HG02973 (cell line): Measurements from ENCODE around the gene CREM.
A peak's percentile ranks its signal among the peaks of the same experiment; 100 is the strongest.
"Not testable (repeated sequence)": the region's sequence is repeated elsewhere in the genome, so short reads cannot be mapped to it uniquely, and the experiment has no call there.

Experiments used
- ATAC-seq: cut with Tn5 transposase; IDR thresholded peaks from one replicate; pipeline ENCODE4 v1.9.1; 2021; ENCODE audit warnings: moderate library complexity; ENCODE audit not compliant: unreplicated experiment

The CREM gene

DNA sequence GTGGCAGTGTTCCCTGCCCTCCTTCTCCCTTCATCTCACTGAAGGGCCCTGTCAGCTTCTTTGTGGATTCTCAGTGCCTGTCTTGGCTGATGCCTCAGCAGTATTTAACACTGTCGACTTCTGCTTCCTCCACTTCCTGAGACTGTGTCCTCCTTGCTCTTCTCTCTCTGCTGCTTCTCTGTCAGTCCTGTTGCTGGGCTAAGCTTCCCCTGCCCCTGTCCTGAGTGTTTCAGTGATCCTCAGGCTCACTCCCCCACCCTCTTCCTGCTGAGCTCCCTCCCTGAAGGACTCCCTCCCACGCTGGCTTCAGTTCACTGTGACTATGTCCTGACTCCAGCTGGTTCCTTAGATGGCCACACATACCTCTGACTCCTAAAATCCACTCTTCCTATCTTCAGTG is 64.9 kb downstream of the CREM start:
- ATAC-seq = no peak

DNA sequence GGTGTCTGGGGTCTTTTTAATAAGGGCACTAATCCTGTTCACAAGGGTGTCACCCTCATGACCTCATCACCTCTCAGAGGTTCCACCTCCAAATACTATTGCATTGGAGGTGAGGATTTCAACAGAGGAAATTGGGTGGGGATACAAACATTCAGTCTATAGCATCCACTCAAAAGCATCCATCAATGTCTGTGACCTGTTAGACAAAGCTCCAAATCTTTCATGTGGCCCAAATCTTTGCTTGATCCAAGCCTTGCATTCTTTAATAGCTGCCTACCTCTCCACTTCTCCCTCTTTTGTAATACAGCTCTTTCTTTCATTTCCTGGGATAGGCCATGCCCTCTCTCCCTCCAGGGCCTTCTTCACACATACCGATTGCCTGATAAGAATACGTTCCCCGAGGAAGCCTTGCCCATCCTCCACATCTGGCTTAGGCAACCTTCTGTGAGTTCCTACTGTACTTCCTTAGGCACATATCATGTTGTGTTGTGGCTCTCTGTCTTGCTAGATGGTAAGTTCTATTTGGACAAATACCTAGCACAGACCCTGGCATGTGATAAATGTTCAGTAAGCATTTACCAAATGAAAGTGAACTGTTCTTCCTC is 66.1 kb downstream of the CREM start:
- no peak for ATAC-seq

DNA sequence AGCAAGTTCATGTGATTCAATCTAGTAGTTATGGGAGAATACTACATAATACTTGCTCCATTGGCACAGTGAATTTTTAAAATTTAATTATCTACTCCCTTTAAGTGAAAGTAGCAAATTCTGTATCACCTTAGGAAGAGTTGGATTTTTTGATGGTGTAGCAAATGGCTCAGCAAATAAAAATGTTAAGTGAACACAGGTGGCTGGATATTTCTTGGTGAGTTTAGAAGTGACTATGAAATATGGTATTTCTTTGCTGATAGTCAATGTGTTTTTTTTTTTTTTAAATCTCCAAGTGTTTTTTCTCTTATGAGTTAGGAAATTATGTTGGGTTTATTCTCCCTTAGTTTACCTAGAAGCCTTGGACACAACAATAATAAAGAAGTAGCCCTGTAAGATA is 67.8 kb downstream of the CREM start:
- ATAC-seq = no peak

DNA sequence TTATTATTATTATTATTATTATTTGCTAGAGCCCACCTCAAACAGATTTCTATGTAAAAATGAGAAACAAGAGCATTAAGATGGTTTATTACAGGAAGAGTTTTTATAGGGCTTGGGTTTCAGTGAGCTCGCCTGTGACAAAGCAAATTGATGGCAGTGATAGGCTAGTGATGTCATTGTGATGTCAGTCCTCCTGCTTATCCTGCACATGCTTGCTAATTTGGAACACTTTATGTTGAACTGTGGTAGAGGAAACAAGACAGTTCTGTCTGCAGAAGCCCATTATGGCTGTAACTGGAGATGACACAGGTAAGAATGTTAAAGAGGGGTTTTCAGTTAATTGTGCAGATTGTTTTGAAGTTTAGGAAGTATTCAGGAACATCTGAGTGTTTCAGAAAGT is 68.3 kb downstream of the CREM start:
- ATAC-seq = no peak

DNA sequence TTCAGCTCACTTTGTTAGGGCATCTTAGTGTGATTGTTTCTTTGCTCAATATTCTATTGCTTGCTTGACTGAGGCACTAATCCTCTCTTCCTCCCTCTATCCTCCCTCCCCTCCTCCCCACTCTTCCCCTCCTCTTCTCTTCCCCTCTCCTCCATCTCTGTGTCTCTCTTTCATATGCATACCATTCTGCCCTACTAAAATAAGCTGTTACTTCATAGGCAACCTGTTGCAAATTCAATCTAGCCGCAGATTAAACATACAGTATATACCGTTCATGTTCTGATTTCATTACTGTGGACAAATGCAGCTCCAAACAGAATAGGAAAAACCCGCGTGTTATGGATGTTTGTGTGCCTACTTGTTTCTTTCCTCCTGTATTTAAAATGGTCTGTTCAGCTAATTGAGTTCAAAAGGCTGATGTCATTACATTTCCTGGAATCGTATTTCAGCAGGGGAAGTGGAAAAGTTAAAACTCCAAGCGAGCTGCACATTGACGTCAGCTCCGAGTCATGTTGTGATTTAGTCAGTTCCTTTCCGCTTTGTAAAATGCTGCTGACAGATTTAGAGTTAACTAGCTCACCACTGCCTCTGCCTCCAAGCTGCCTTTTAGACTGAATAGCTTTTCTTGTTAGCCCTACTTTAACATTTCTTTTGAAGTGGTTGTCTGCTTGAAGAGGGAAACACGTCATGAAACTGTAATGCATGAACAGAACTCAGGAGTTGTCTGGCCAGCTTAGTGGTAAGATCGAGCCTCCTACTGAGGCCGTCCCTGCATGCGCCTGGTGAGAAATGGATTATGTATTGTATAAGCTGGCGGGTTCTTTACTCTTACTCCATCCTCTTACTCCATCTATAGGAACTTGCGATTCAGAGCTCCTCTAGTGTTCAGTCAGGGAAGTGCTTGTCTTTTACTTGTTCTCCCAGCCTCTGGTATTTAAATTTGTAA is 69.0 kb downstream of the CREM start:
- ATAC-seq = peak; percentile 97

DNA sequence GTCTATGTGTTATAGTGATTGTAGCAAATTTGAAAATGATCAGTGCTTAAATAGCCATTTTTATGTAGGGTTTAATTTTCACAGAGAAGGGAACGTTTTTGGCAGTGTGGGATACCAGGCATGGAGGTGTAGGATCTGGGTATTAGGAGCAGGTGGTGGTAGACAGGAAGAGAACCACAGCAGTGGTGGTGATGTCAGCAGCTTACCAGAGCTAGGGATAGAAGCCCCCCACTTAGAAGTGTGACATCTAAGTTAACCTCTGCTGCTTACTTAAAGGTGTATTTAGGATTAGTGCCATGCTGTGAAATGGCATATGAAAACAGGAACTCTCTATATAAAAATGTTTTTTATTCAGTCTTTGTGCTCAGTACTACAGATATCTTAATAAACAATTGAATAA is 73.8 kb downstream of the CREM start:
- no peak for ATAC-seq

DNA sequence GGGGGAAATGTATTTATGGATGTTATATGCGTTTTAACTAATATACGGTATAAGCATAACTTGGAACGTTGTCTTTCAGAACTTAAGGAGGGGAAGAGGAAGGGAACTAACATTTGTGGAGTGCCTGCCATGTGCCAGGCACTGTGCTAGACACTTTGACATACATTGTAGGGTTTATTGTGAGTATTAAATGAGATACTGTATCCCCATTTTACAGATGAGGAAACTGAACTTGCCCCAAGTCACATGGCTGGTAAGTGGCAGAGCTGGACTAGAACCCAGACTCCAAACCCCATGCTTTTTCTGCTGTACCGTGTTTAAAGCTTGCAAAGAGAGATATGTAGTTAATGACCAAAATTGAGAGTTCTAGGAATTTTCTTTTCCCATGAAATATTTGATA is 74.6 kb downstream of the CREM start:
- no peak for ATAC-seq

DNA sequence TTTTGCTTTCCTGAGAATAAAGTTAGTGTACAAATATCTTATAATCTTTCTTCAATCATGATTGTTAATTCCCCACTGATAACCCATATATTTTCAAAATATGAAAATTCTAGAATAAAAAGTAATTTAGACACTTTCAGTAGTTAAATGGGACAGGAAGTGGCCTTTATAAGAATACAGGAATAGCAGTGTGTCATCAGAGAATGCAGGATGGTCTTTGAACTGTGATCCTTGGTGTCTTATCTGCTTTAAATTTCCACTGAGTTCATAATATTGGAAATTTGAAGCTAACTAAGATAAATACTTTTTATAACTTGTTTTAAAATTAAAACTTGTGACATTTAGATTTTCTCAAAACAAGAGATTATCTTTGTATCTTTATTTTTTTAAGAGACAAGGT is 75.4 kb downstream of the CREM start:
- no peak for ATAC-seq

DNA sequence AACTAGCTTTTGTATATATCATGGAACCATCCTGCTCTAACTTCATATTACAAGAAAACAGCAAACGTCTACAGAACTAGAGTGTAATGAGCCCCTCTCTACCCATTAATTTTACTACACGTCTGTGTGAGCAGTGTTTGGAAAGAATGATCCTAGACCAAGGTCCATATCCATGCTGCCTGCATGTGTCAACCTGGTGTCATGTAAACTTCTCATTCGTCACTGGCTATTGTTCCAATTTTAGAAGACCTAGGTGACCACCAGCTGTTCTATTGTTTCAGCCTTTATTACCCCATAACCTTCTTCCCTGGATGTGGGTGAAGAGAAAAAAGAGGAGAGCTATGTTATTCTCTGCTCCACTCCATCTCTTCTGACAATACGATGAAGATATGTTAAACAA is 77.1 kb downstream of the CREM start:
- ATAC-seq = no peak

DNA sequence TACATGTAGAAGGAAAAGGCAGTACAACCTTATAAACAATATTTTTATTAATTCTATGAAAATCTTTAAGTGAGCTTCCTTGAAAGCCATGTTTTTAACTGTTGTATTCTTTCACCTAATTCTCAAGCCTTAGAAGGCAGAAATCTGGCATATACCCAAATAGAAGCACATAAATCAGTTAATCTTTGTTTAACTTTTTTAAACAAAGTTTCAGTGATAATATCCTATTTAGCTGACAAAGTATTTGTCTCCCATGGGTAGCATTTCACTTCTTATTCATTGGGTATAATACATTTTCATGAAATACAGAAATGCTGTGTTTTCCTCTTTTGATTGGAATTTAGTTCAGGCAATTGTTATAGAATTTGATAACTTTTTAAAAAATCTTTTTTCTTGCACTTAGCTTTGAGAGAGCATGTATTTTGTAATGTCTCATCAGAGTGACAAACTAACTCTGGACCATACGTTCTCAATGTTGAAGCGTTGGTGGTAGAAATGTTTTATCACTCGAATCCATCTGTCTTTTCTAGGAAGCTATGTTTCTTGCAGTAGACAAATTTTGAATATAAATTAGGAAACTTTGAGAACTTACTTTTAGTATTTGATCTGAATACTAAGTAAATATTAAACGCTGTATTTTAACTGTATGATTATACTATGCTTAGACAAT is 78.1 kb downstream of the CREM start:
- no peak for ATAC-seq

DNA sequence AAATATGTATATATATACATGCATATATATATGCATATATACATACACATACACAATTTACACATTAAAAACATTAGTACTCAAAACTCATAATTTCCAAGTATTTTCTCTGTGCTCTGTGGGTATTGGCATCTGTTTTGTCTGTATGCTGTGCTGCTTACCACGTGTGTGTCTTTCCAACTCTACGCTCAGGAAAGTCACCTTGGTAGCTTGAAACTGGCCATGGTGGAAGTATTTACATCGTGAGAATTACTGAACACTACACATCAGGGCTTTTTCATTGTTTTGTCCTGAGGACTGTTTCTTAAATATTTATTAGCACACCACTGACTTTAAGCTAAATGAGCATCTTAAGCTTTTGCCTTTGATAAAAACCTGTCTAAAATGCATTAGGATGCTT is 79.6 kb downstream of the CREM start:
- no peak for ATAC-seq

DNA sequence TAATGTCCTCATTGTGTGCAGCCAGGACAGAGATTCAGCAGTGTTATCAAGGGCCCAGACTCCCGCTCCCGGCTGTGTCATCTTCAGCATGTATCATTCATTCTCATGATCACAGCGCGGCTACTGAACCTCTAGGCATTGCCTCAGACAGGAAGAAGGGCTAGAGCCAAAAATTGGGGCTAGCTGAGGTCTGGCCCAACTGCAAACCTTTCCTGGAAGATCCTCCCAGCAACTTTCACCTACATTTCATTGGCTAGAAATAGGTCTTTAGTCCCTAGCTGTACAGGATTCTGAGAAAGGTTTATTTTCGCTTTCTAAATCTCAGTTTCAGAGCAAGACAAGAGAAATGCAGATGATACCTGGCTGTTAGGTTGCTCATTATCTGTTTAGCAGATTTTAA is 81.9 kb downstream of the CREM start:
- peak; percentile 85 for ATAC-seq

DNA sequence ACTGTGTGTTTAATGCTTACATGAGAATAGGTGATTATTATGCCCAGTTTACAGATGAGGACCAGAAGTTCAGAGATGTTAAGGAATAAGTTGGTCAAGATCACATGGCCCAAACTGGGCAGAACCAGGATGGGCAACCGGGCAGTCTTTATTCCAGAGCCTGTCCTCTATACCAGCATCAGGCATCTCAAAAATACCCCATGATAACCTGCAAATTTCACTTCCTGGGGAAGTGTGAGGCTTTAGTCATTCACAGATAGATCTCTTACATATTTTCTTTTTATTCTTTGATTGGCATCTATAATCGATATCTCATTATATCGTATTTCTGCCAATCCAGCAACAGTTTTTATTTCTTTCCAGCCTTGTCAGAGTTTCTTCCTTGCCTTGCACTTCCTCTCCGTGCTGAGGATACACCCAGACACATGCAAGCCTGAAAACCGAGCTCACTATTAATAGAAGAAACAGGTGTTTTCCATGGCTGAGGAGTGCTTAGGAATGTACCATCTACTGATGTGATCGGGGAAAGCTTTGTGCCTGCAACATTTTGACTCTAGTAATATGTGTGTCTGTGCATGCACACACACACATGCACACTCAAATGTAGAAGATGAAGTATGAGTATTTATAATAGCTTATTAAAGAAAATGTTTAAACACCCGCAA is 82.4 kb downstream of the CREM start:
- peak; percentile 15 for ATAC-seq

DNA sequence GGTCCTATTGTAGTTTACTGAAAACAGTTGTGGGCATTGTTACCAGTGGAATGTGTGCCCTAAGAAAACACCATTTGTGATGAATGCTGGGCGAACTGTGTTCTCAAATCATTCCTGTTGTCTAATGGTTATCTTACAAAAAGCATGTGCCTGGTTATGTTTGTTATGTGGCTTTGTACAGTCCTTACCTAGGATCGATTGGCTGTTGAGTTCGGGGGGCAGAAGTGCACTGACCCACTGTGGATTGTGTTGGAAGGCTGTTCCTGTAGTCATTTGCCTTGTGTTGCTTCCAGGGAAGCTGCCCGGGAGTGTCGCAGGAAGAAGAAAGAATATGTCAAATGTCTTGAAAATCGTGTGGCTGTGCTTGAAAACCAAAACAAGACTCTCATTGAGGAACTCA is 84.3 kb downstream of the CREM start:
- no peak for ATAC-seq

DNA sequence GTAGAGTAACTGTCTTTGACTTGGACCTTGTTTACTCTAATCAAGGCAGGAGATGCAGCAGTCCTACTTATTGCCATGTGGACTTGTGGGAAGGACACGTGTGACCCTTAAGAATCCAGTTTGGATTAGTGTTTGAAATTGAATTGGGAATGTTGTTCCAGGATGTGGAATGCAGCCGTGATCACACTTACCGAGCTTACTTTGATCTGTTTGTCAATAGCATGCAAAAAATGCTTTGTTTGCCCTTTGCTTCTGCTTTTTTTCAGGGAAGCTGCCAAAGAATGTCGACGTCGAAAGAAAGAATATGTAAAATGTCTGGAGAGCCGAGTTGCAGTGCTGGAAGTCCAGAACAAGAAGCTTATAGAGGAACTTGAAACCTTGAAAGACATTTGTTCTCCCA is 84.7 kb downstream of the CREM start:
- ATAC-seq = no peak

DNA sequence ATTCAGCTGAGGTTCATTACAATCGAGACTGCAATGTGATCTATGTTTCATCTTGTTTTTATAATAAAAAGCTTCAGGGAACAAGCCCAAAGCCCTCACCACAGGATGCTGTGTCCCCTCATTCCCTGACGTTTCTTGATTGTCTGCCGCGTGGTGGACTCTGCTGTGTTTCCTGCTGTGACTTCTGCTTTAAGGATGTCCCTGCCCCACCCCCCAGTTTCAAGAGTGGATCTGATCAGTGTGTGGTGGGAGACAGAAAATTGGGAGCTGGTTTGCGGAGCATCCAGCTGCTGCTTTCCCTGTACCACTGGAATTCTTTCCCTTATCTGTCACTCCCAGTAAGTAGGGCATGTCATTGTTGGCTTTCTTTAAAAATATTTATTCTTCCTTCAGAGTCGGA is 86.2 kb downstream of the CREM start:
- no peak for ATAC-seq

DNA sequence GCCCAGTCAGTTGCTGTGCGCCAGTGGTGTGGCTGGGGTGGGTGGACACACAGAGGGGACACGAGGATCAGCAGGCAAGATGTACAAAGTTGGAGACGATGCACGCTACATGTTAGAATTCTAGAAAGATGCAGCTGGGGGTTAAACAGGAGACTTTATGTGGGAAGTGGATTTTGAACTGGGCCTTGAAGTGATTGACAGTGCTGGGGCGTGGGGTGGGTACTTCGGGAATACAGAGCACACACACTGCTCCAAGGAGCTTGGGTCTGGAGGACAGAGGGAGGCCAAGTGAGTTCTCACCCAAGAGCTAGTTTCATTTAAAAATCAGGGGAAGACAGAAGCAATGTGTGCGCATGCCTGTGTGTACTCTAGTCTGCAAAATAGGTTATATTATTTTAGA is 87.1 kb downstream of the CREM start:
- no peak for ATAC-seq

DNA sequence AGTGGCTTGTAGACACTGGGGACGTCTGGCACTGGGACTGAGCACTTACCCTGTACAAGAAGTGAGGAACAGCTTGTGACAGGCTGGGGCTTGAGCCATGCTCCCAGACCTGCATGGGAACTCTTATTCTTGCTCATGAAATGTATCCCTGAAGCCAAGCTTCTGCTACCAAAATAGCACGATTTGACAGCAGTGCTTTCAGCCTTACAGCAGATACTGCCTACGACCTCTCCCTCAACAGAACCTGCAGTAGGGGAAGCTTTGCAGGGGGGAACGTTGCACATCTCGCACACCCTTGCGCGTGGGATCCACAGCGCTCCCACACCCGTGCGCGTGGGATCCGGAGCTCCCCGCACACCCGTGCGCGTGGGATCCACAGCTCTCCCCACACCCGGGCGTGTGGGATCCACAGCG is 88.0 kb downstream of the CREM start:
- ATAC-seq = no peak

DNA sequence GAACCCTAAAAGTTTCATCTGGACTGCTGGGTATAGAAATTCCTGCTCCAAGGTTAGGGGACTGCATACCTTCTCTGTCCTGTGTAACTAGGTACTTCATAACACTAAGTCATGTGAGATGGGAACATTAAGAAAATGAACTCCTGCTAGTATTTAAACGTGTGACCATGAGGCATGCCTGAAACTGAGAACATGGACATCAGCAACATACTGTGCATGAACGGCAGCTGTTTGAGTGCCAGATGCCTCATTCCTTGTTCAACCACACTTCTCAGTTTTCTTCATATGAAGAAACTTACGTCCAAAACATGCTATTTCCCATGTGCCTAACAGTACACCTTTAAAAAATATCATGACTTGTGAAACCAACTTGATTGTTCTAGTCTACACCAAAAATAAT is 88.5 kb downstream of the CREM start:
- no peak for ATAC-seq

DNA sequence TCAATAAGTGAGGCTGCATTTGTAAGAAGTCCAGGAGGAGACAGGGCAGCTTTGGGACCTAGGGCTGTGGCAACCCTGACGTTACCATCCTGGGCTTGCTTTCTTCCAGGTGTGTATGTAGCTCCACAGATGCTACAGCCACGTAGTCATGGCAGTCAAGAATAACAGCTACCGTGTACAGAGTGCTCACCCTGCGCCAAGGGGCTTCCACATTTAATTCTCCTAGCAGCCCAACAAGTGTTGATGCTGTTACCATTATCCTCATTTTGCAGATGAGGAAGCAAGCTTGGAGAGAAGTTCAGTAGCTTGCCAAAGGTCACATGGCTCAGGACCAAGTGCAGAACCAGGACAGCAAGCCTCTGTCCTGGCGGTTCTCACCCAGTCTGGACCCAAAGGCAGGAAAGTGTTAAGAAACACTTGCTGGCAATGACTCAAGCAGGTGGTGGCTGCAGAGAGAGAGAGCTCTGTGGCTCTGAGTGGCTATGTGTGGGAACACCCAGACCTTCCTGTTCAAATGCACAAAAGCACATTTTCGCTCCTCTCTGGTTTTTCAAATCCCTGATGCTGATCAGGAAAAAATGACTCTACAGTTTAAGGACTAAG is 89.8 kb downstream of the CREM start:
- no peak for ATAC-seq

DNA sequence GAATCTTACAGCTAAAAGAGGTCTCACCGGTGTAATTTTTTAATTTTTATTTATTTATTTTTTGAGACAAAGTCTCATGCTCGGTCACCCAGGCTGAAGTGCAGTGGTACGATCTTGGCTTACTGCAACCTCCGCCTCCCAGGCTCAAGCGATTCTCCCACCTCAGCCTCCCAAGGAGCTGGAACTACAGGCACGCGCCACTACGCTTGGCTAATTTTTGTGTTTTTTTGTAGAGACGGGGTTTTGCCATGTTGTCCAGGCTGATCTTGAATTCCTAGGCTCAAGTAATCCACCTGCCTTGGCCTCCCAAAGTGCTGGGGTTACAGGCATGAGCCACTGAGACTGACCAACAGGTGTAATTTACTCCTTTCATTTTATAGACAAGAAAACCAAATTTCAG is 90.3 kb downstream of the CREM start:
- ATAC-seq = not testable (repeated sequence)
